ENCODE measurements around the gene CRY2.
A peak's percentile ranks its signal among the peaks of the same experiment; 100 is the strongest.

DNA sequence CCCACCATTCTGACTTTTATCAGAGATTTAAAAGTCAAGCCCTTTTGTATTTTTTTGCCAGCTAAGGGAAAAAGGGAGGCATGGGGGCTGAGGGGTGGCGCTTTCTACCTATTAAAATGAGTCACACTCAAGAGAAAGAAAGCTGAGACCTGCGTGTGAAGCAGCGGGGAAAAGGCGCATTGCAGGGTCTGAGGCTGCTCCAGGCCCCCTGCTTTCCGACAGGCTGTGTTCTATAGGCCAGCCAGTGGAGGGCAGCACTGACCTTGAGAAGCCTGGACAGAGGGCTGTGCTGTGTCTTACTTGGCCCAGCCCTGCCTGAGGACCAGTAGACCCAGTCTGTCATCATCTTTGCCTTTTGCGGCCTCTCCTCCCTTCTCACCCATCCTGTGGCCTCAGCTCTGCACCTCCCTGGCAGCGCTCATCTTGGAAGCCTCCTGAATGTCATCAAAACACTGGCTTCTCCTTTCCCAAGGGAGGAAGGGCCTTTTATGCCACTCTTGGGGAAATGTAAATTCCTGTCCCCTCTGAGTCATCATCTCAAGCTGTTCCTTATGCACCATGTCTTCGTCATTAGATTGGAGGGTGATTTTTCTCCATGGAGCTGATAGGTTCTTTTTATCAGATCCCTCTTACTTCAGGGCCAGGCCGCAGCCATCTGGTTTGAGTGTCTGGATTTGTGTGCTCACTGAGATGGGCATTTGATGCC, 25.5 kb downstream of the CRY2 start:
- TF ChIP-seq, protein P1, sequence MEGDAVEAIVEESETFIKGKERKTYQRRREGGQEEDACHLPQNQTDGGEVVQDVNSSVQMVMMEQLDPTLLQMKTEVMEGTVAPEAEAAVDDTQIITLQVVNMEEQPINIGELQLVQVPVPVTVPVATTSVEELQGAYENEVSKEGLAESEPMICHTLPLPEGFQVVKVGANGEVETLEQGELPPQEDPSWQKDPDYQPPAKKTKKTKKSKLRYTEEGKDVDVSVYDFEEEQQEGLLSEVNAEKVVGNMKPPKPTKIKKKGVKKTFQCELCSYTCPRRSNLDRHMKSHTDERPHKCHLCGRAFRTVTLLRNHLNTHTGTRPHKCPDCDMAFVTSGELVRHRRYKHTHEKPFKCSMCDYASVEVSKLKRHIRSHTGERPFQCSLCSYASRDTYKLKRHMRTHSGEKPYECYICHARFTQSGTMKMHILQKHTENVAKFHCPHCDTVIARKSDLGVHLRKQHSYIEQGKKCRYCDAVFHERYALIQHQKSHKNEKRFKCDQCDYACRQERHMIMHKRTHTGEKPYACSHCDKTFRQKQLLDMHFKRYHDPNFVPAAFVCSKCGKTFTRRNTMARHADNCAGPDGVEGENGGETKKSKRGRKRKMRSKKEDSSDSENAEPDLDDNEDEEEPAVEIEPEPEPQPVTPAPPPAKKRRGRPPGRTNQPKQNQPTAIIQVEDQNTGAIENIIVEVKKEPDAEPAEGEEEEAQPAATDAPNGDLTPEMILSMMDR (IDR thresholded peaks at IDR 0.05): peak; percentile 38 to 68 (median 56)
- TF ChIP-seq POLR2A (IDR thresholded peaks at IDR 0.05): no peak
